ENCODE data around the gene APBA1. TPM values are rescaled to one million over a fixed set of nuclear protein-coding genes. Genes with fewer than 3 reads are reported as not detected.

Gene APBA1
- total and polyA plus RNA-seq, 2 donors (not counting 3 experiments of a cell fraction or from before 2014, with no cell fraction given): 6.1 to 11.3 TPM

Other genes starting within 250 kb of the APBA1 start
- 41.5 and 46.8 TPM in 2 replicates for gene PTAR1, start 87.6 kb upstream of the APBA1 start, total RNA-seq
- gene PTAR1, start 87.6 kb upstream of the APBA1 start, polyA plus RNA-seq: 5.1 and 8.1 TPM in 2 replicates
- not detected in 2 replicates for gene CFAP95, start 148.4 kb upstream of the APBA1 start, total RNA-seq
- gene CFAP95, start 148.4 kb upstream of the APBA1 start, polyA plus RNA-seq: not detected in 2 replicates